Right lobe of liver (tissue), 4 donors: ENCODE data around the gene NTM.

Experiments used
- CTCF ChIP-seq, 4 donors: fragments of 200-600 bp in 3 of 4; fragments of 450-650 bp in 1 of 4; IDR thresholded peaks; one replicate each; pipeline versions ENCODE4 v1.5.1 to v1.8.0; 2016 to 2022; ENCODE audit warnings: antibody characterized with exemption in 4 of 4, mild to moderate bottlenecking in 2 of 4
- POLR2A ChIP-seq: fragments of 450-650 bp; IDR thresholded peaks from one replicate; pipeline ENCODE4 v1.6.1; 2017; ENCODE audit warnings: antibody characterized with exemption, mild to moderate bottlenecking
- donor health status: DM: no; HTN: no; CAD: no.
- donor health status: DM: no; HTN: no; CAD: no.
- donor health status: DM: no; HTN: yes; CAD: no.

GRCh38 chr11:131814108-131814507 lies 443.7 kb downstream of the NTM start:
- TF ChIP-seq CTCF (IDR thresholded peaks at IDR 0.05) (no peak), POLR2A (no peak)
